ENCODE results near the gene SPRED1.

- no peak for TF ChIP-seq CTCF (conservative IDR thresholded peaks at IDR 0.05; ENCODE audit: low read length)
- no peak for TF ChIP-seq EZH2phosphoT487 (IDR thresholded peaks at IDR 0.05; ENCODE audit: borderline replicate concordance, low read depth, low read length)
These were observed 1.6 kb downstream of the SPRED1 start for GRCh38 chr15:38254051-38254883.

Data from OCI-LY7 (cell line).